Keratinocyte (primary cell): ENCODE results near the gene ASB12.

ENCODE experiments used
- EZH2 ChIP-seq: IDR thresholded peaks from one replicate; pipeline ENCODE4 v1.6.1; 2012; ENCODE audit warnings: inconsistent platforms, mild to moderate bottlenecking, low read length, moderate library complexity
- TF ChIP-seq, protein P1 (sequence below), 3 experiments: IDR thresholded peaks in 1 of 3; conservative IDR thresholded peaks in 1 of 3; optimal IDR thresholded peaks in 1 of 3; 2 replicates in 2 of 3; 3 replicates in 1 of 3; pipeline versions ENCODE3 to v1.5.1; 2011; ENCODE audit warnings: low read length in 3 of 3, mild to moderate bottlenecking in 3 of 3, moderate library complexity in 2 of 3, control low read depth in 1 of 3, inconsistent platforms in 1 of 3; ENCODE audit not compliant: insufficient read depth in 2 of 3; ENCODE audit errors: extremely low read depth in 1 of 3

DNA sequence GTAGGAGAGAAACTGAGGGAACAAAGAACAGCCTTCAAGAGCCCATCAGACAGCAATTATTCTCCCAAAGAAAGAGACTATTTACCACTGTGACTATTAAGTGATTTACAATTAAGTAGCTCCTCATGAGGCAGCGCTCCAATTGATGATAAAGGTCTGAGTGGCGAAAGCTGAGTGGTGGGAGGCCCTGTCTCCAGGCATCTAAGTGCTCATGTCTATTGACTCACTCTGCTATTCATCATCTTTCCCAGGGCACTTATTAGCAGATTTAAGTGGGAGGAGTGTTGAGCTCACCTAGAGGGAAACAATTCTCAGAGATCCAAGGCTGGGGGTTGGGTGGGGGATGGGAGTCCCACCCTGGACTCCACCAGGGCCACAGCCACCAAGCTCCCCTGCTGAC, 48.2 kb downstream of the ASB12 start:
- TF ChIP-seq, protein P1, sequence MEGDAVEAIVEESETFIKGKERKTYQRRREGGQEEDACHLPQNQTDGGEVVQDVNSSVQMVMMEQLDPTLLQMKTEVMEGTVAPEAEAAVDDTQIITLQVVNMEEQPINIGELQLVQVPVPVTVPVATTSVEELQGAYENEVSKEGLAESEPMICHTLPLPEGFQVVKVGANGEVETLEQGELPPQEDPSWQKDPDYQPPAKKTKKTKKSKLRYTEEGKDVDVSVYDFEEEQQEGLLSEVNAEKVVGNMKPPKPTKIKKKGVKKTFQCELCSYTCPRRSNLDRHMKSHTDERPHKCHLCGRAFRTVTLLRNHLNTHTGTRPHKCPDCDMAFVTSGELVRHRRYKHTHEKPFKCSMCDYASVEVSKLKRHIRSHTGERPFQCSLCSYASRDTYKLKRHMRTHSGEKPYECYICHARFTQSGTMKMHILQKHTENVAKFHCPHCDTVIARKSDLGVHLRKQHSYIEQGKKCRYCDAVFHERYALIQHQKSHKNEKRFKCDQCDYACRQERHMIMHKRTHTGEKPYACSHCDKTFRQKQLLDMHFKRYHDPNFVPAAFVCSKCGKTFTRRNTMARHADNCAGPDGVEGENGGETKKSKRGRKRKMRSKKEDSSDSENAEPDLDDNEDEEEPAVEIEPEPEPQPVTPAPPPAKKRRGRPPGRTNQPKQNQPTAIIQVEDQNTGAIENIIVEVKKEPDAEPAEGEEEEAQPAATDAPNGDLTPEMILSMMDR (optimal IDR thresholded peaks at IDR 0.05 in 1 of 3, IDR thresholded peaks at IDR 0.05 in 1 of 3, conservative IDR thresholded peaks at IDR 0.05 in 1 of 3; ENCODE audit: extremely low read depth in 1 of 3, insufficient read depth in 2 of 3, low read length in 3 of 3), result no peak
- TF ChIP-seq EZH2, result no peak
